Transverse colon (tissue), 4 donors: Measurements from ENCODE around the gene GPC5.

ENCODE experiments used
- EP300 ChIP-seq: sonication (generic); formaldehyde crosslinking; IDR thresholded peaks from one replicate; pipeline ENCODE4 v1.6.1; 2017; ENCODE audit warnings: antibody characterized with exemption, low read depth
- POLR2A ChIP-seq: fragments of 450-650 bp; IDR thresholded peaks from one replicate; pipeline ENCODE4 v1.6.1; 2016; ENCODE audit warnings: antibody characterized with exemption, mild to moderate bottlenecking, moderate library complexity
- POLR2AphosphoS5 ChIP-seq, 3 donors: sonication (generic); formaldehyde crosslinking; IDR thresholded peaks; one replicate each; pipeline ENCODE4 v1.6.1; 2016; ENCODE audit warnings: antibody characterized with exemption in 3 of 3
- TF ChIP-seq, protein P1 (sequence below), 5 experiments: fragments of 200-600 bp in 3 of 5; fragments of 450-650 bp in 2 of 5; sonication (generic) in 3 of 5; IDR thresholded peaks; 1 replicate in 2 of 5; 2 replicates in 3 of 5; pipeline ENCODE4 v1.5.1; 2016 to 2017; ENCODE audit warnings: antibody characterized with exemption in 5 of 5, inconsistent platforms in 3 of 5, mild to moderate bottlenecking in 2 of 5, moderate library complexity in 1 of 5

DNA sequence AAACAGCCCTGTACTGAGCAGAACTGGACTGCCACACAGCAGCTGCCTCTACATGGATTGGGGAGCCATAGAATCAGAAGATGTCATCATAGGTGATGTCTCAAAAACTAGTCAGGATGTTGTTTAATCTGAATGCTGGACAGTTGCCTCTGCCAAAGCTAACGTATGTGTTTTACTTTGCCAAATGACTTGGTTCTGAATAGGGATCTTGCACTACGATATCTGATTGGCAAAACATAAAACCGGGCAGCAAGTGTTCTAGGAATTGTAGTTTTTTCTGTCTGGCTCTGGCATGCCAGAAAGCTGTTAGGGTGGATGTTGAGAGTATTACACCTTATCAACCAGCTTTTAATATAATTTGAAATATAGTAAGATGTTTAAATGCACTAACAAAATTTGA is 645.9 kb downstream of the GPC5 start:
- TF ChIP-seq, protein P1, sequence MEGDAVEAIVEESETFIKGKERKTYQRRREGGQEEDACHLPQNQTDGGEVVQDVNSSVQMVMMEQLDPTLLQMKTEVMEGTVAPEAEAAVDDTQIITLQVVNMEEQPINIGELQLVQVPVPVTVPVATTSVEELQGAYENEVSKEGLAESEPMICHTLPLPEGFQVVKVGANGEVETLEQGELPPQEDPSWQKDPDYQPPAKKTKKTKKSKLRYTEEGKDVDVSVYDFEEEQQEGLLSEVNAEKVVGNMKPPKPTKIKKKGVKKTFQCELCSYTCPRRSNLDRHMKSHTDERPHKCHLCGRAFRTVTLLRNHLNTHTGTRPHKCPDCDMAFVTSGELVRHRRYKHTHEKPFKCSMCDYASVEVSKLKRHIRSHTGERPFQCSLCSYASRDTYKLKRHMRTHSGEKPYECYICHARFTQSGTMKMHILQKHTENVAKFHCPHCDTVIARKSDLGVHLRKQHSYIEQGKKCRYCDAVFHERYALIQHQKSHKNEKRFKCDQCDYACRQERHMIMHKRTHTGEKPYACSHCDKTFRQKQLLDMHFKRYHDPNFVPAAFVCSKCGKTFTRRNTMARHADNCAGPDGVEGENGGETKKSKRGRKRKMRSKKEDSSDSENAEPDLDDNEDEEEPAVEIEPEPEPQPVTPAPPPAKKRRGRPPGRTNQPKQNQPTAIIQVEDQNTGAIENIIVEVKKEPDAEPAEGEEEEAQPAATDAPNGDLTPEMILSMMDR (IDR thresholded peaks at IDR 0.05): no peak
- TF ChIP-seq EP300 (no peak), POLR2AphosphoS5 (IDR thresholded peaks at IDR 0.05) (no peak), POLR2A (no peak)
